Epidermal melanocyte (primary cell): ENCODE data around the gene AWAT1.
"Not testable (repeated sequence)": the region's sequence is repeated elsewhere in the genome, so short reads cannot be mapped to it uniquely, and the experiment has no call there.

Source experiments
- DNase-seq: peaks from one replicate; pipeline ENCODE4 v3.0.0; 2011; ENCODE audit warnings: low spot score; ENCODE audit not compliant: insufficient read length

AWAT1 gene

GRCh38 chrX:70234355-70234754, at the start of gene AWAT1:
Gene AWAT1, plus strand, starts transcription at chrX:70234655. Its CDS starts 41 bp downstream, at chrX:70234696.
- DNase-seq = no peak

GRCh38 chrX:70190225-70190624, 44.2 kb upstream of the AWAT1 start:
- DNase-seq = no peak

DNA sequence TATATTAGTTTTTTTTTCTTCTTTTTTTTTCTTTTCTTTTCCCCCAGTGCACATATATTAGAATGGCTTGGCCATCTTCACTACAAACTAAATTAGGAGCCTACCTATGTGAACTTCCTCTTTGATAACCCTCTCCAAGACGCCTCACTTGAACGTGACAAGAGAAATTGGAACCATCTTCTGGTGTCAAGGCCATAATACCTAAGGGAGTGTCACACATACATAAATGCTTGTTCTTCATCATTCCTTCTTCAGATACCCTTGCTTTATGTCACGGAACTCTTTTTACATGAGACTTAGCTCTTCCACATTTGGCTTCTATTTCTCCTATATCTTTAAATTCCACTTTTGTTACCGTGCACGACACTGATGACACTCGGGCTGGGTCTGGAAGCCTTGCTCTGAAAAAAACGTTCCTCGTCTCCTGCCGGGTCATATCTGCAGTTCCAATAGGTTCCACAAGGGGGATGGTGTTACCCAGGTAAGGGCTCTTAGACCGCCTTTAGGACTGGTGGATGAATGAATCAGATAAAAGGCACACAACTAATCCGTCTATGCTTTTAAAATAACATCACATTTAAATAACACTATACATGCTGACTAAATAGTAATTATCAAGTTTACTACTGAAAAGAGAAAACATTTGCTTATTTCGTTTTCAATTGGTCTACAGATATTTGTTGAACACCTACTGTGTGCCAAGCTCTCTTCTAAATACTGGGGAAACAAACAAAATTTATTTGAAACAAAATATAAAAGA, 37.3 kb upstream of the AWAT1 start:
- DNase-seq = no peak

DNA sequence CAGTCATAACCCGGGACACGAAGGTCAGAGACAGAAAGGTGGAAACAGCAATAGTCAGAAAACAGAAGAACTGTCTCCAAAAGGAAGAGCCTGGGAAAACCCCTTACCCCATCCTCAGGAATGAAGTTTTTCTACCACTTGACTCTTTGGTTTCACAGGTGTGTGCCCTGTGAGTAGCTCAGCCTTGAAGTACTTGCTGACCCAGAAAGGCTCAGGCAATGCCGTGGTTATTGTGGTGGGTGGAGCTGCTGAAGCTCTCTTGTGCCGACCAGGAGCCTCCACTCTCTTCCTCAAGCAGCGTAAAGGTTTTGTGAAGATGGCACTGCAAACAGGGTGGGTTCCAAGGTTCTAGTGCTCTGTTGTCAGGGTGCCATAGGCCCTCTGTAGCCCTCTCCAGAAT, 32.7 kb upstream of the AWAT1 start:
- no peak for DNase-seq

DNA sequence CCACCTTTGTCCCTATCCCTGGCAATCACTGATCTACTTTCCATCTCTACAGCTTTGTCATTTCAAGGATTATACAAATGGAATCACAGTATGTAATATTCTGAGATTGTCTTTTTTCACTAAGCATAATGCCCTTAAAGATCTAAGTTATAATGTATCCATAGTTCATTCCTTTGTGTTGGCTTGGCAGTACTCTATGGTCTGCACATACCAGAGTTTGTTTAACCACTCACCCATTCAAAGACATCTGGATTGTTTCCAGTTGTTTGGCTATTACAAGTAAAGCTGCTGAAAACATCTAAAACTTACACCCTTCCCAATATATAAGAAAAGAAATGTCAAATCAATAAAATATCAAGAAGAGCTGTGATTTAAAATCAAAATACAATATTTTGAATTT, 26.0 kb upstream of the AWAT1 start:
- DNase-seq = no peak

DNA sequence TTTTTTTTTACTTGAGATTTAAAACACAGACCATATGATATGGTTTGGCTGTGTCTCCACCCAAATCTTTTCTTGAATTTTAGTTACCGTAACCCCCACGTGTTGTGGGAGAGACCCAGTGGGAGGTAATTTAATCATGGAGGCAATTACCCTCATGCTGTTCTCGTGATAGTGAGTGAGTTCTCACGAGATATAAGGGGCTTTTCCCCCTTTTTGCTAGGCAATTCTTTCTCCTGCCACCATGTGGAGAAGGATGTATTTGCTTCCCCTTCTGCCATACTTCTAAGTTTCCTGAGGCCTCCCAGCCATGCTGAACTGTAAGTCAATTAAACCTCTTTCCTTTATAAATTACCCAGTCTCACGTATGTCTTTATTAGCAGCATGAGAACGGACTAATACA, 24.9 kb upstream of the AWAT1 start:
- not testable (repeated sequence) for DNase-seq

GRCh38 chrX:70219938-70220764, 14.3 kb upstream of the AWAT1 start:
- DNase-seq = no peak

DNA sequence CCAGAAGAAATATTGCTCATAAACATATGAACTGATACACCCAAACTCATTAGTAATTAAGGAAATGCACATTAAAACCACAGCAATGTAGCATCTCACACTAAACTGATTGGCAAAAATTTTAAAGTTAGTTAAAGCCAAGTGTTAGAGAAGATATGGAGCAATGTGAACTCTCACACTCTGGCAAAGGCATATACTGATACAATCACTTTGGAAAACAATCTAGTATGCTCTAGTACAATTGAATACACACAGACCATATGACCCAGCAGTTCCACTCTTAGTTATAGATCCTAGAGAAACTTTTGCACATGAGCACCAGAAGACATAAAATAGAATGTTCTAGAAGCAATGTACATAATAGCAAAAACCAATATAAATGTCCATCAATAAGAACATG, 8.4 kb upstream of the AWAT1 start:
- no peak for DNase-seq

DNA sequence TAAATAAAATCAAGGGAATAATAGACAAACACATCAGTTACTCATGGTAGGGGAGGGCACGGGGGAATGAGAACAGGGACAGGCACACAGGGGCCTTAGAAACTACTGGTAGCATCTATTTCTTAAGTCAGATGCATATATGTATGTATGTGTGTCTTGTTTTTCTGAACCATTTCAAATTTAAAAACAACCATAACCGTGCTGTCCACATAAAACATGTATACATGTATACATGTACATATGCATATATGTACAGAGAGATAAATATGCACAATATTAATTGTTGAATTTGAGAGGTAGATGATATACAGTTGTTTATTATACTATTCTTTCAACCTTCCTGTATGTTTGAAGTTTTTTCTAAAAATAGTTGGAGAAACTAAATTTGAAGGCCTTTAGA, 7.8 kb upstream of the AWAT1 start:
- DNase-seq = no peak

GRCh38 chrX:70231666-70232065, 2.8 kb upstream of the AWAT1 start:
- DNase-seq = no peak

GRCh38 chrX:70240751-70241150, 6.3 kb downstream of the AWAT1 start:
- DNase-seq = no peak

DNA sequence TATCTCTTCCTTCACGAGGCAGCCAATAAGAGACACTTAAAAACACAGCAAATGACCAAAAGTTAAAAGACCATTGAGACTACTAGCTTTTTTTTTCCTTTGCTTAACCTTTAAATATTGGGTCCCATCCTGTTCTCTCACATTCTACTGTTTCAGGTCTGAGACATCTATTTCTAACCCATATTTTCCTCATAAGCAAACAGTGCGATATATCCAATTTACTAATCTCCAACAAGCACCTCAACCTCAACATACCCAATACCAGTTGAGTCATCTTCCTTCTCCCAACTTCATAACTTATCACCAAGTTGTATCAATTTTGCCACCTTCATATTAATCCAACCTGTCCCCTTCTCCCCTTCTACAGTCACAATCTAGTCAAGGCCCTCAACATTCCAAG, 7.0 kb downstream of the AWAT1 start:
- DNase-seq = no peak

- not testable (repeated sequence) for DNase-seq
Observed at GRCh38 chrX:70243601-70244000, 9.1 kb downstream of the AWAT1 start.

DNA sequence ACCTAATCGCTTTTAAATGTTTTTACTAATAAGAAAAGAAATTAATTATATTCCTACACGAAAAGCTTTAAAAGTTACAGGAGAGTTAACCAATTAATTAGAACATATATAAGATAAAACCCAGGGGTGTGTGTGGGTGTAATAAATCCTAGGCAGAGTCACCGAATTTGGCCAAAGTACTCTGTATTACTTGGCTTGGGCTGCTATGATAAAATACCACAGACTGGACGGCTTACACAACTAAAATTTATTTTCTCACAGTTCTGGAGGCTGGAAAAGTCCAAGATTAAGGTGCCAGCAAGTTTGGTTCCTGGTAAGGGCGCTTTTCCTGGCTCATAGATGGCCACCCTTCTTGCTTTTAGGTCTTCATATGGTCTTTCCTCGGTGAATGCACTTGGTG, 10.4 kb downstream of the AWAT1 start:
- DNase-seq = no peak

DNA sequence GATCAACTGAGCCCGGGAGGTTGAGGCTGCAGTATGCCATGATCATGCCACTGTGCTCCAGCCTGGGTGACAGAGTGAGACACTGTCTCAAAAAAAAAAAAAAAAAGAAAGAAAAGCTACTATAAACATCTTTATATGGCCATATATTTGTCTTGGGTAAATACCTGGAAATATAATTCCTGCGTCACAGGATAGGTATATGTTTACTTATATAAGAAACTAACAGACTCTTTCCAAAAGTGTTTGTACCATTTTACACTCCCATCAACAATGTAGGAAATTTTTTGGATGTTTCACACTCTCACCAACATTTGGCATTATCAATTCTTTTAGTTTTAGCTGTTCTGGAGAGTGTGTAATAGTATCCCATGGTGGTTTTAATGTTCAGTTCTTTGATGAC, 12.8 kb downstream of the AWAT1 start:
- DNase-seq = no peak

DNA sequence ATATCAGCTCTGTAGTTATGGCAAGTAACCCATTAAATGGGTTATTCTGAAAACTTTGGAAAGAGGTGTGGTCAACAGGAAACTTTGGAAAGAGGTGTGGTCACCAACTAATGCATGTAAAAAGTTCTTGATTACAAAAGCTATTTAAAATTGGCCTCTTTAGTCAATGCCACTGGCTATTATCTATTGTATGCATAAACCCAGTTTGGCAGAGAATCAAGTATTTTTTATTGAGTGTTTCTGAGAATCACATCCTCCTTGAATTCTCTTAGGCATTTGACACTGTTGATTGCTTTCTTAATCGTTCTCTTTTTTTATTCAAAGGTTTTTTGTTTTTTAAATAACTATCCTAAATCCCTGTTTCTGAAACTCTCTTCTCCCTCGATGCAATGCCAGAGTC, 18.0 kb downstream of the AWAT1 start:
- no peak for DNase-seq

- DNase-seq = no peak
Observed at GRCh38 chrX:70253377-70254062, 19.1 kb downstream of the AWAT1 start.

DNA sequence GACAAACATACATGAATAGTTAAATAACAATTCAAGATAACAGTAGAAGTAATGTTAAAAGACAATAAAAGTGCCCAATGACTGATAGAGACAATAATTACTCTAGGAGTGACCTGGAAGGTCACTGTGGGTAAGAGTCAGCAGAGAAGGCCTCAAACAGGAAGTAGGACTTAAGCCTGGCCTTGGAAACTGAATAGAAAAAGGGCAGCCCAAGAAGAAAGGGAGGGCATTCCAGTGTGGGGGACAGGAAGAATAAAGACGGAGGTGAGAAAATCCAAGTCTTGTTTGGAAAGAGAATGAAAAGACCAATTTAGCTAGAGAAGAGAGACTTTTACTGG, 19.6 kb downstream of the AWAT1 start:
- DNase-seq = no peak

GRCh38 chrX:70254909-70255308, 20.5 kb downstream of the AWAT1 start:
- DNase-seq = no peak

DNA sequence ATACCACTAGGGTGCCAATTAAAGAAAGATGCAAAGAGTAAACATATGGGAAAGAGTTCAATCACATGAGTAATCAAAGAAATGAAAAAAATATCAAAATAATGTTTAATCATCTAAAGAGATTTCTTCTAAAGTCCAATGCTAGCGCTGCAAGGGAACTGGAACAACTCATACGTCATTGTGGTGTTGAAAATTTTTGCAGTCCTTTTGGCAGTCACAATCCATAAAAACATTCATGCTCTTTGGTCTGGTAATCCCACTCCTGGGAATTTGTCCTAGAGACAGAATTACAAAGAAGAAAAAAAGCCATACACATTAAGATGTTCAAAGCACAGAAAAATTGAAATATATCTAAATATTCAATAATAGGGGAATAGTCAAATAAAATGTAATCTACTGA, 21.0 kb downstream of the AWAT1 start:
- no peak for DNase-seq

- DNase-seq = no peak
Observed at GRCh38 chrX:70257423-70258288, 23.2 kb downstream of the AWAT1 start.
